ENCODE data around the gene DGLUCY. TPM values are rescaled to one million over a fixed set of nuclear protein-coding genes. Genes with fewer than 3 reads are reported as not detected.

The DGLUCY gene
- total and polyA plus RNA-seq, 7 experiments from 2014 or later = 31.1 to 108 (median 87.8) TPM

GRCh38 chr14:91143862-91144261 is 30.0 kb downstream of the DGLUCY start:
- H3K4me3 ChIP-seq (ENCODE audit: low read length) = no peak overlapping the region
- H3K36me3 Mint-ChIP-seq = peaks cover 5 to 55% (median 10%) of the 10 kb centered on the region in 5 donors
- no peak overlapping the region for H3K27ac ChIP-seq (ENCODE audit: low read depth, low read length)
- ATAC-seq (no peak), DNase-seq (no peak)
- H3K27me3 Mint-ChIP-seq = no peaks in the 10 kb centered on the region
- H3K4me3 Mint-ChIP-seq = peak overlapping the region in 1 of 10 donors; percentile 8
- CTCF ChIA-PET = no interaction called here
- H3K9me3 Mint-ChIP-seq = no peaks in the 10 kb centered on the region
- peaks cover 13 to 79% (median 38%) of the 10 kb centered on the region in 7 donors for H3K4me1 Mint-ChIP-seq
- peaks cover 0 to 28% (median 0%) of the 10 kb centered on the region in 3 experiments for H3K36me3 ChIP-seq (ENCODE audit: control insufficient read depth in 2 of 3, insufficient read depth in 3 of 3, low read length in 3 of 3)
- H3K9me3 ChIP-seq (ENCODE audit: control insufficient read depth in 2 of 3, low read length in 3 of 3) = no peaks in the 10 kb centered on the region
- POLR2A ChIA-PET = no interaction called here
- H3K4me1 ChIP-seq (ENCODE audit: control insufficient read depth in 2 of 2, insufficient read depth in 2 of 2, low read length in 2 of 2) = peaks cover 5 to 13% of the 10 kb centered on the region in 2 donors
- no peaks in the 10 kb centered on the region for H3K27me3 ChIP-seq (ENCODE audit: control insufficient read depth in 2 of 2, insufficient read depth in 2 of 2, low read length in 2 of 2)
- peak overlapping the region in 5 of 9 donors; percentile 13 to 63 (median 42) for H3K27ac Mint-ChIP-seq
- intact Hi-C loops (cut with micrococcal nuclease) = loop anchor here in 1 of 2 donors (10.0 kb wide), 1 partner anchor 239 kb away; no protein-coding TSS in a partner anchor

GRCh38 chr14:91144425-91145145 is 30.7 kb downstream of the DGLUCY start:
- Histone ChIP-seq H3K27ac (ENCODE audit: low read depth, low read length) (no peak overlapping the region), H3K27me3 (ENCODE audit: control insufficient read depth in 2 of 2, insufficient read depth in 2 of 2, low read length in 2 of 2) (no peaks in the 10 kb centered on the region), H3K36me3 (ENCODE audit: control insufficient read depth in 2 of 3, insufficient read depth in 3 of 3, low read length in 3 of 3) (peaks cover 0 to 28% (median 0%) of the 10 kb centered on the region in 3 experiments), H3K4me3 (ENCODE audit: low read length) (no peak overlapping the region), H3K4me1 (ENCODE audit: control insufficient read depth in 2 of 2, insufficient read depth in 2 of 2, low read length in 2 of 2) (peaks cover 5 to 10% of the 10 kb centered on the region in 2 donors), H3K9me3 (ENCODE audit: control insufficient read depth in 2 of 3, low read length in 3 of 3) (no peaks in the 10 kb centered on the region)
- Mint-ChIP-seq H3K4me1 (peaks cover 13 to 72% (median 37%) of the 10 kb centered on the region in 7 donors), H3K27ac (peak overlapping the region in 4 of 9 donors; percentile 24 to 63 (median 47)), H3K9me3 (no peaks in the 10 kb centered on the region), H3K4me3 (no peak overlapping the region), H3K27me3 (no peaks in the 10 kb centered on the region), H3K36me3 (peaks cover 5 to 56% (median 10%) of the 10 kb centered on the region in 5 donors)
- ATAC-seq (no peak), DNase-seq (no peak)
- POLR2A ChIA-PET = interaction anchor here (0.8 kb wide), 1 partner anchor 66 kb away, joined by 3 read pairs; no protein-coding TSS in a partner anchor
- CTCF ChIA-PET = no interaction called here
- intact Hi-C loops (cut with micrococcal nuclease) = loop anchor here in 1 of 2 donors (10.0 kb wide), 1 partner anchor 240 kb away; no protein-coding TSS in a partner anchor

GRCh38 chr14:91145391-91146160 is 31.7 kb downstream of the DGLUCY start:
- H3K27me3 ChIP-seq (ENCODE audit: control insufficient read depth in 2 of 2, insufficient read depth in 2 of 2, low read length in 2 of 2) = no peaks in the 10 kb centered on the region
- ATAC-seq (no peak), DNase-seq (no peak)
- Mint-ChIP-seq H3K4me1 (peaks cover 5 to 63% (median 30%) of the 10 kb centered on the region in 7 donors), H3K27ac (peak overlapping the region in 2 of 9 donors; percentile 19 to 42), H3K36me3 (peaks cover 5 to 56% (median 10%) of the 10 kb centered on the region in 5 donors), H3K4me3 (no peak overlapping the region), H3K27me3 (no peaks in the 10 kb centered on the region), H3K9me3 (no peaks in the 10 kb centered on the region)
- H3K4me1 ChIP-seq (ENCODE audit: control insufficient read depth in 2 of 2, insufficient read depth in 2 of 2, low read length in 2 of 2) = peaks cover 5 to 10% of the 10 kb centered on the region in 2 donors
- H3K9me3 ChIP-seq (ENCODE audit: control insufficient read depth in 2 of 3, low read length in 3 of 3) = no peaks in the 10 kb centered on the region
- H3K36me3 ChIP-seq (ENCODE audit: control insufficient read depth in 2 of 3, insufficient read depth in 3 of 3, low read length in 3 of 3) = peaks cover 0 to 28% (median 0%) of the 10 kb centered on the region in 3 experiments
- POLR2A ChIA-PET = no interaction called here
- H3K4me3 ChIP-seq (ENCODE audit: low read length) = no peak overlapping the region
- intact Hi-C loops (cut with micrococcal nuclease) = loop anchor here in 1 of 2 donors (10.0 kb wide), 1 partner anchor 241 kb away; no protein-coding TSS in a partner anchor
- CTCF ChIA-PET = interaction anchor here (1.3 to 1.5 kb wide), 2 partner anchors 28 to 85 kb away, joined by 3 to 8 read pairs; partner anchors contain the start of gene RPS6KA5
- H3K27ac ChIP-seq (ENCODE audit: low read depth, low read length) = no peak overlapping the region

- peaks cover 5 to 55% (median 14%) of the 10 kb centered on the region in 5 donors for H3K36me3 Mint-ChIP-seq
- Histone ChIP-seq H3K4me3 (ENCODE audit: low read length) (no peak overlapping the region), H3K36me3 (ENCODE audit: control insufficient read depth in 2 of 3, insufficient read depth in 3 of 3, low read length in 3 of 3) (peaks cover 0 to 28% (median 0%) of the 10 kb centered on the region in 3 experiments), H3K9me3 (ENCODE audit: control insufficient read depth in 2 of 3, low read length in 3 of 3) (no peaks in the 10 kb centered on the region), H3K4me1 (ENCODE audit: control insufficient read depth in 2 of 2, insufficient read depth in 2 of 2, low read length in 2 of 2) (peaks cover 5 to 10% of the 10 kb centered on the region in 2 donors), H3K27me3 (ENCODE audit: control insufficient read depth in 2 of 2, insufficient read depth in 2 of 2, low read length in 2 of 2) (no peaks in the 10 kb centered on the region), H3K27ac (ENCODE audit: low read depth, low read length) (no peak overlapping the region)
- POLR2A ChIA-PET = interaction anchor here (1.1 kb wide), 1 partner anchor 86 kb away, joined by 3 read pairs; the partner anchor contains the start of gene RPS6KA5
- ATAC-seq (no peak), DNase-seq (no peak)
- no peaks in the 10 kb centered on the region for H3K9me3 Mint-ChIP-seq
- H3K27me3 Mint-ChIP-seq = no peaks in the 10 kb centered on the region
- CTCF ChIA-PET = interaction anchor here (1.3 to 1.5 kb wide), 3 partner anchors 27 to 86 kb away, joined by 3 to 8 read pairs (median 8); partner anchors contain the start of gene RPS6KA5
- H3K4me1 Mint-ChIP-seq = peaks cover 5 to 57% (median 28%) of the 10 kb centered on the region in 7 donors
- no peak overlapping the region for H3K4me3 Mint-ChIP-seq
- intact Hi-C loops (cut with micrococcal nuclease) = loop anchor here in 1 of 2 donors (10.0 kb wide), 1 partner anchor 242 kb away; no protein-coding TSS in a partner anchor
- H3K27ac Mint-ChIP-seq = peak overlapping the region in 1 of 9 donors; percentile 4
These were observed 32.8 kb downstream of the DGLUCY start for GRCh38 chr14:91146661-91147060.

- no peaks in the 10 kb centered on the region for H3K27me3 Mint-ChIP-seq
- intact Hi-C loops (cut with micrococcal nuclease) = loop anchor here in 1 of 2 donors (10.0 kb wide), 1 partner anchor 245 kb away; no protein-coding TSS in a partner anchor
- peaks cover 0 to 35% (median 4%) of the 10 kb centered on the region in 7 donors for H3K4me1 Mint-ChIP-seq
- ATAC-seq (no peak), DNase-seq (no peak)
- Histone ChIP-seq H3K9me3 (ENCODE audit: control insufficient read depth in 2 of 3, low read length in 3 of 3) (no peaks in the 10 kb centered on the region), H3K27me3 (ENCODE audit: control insufficient read depth in 2 of 2, insufficient read depth in 2 of 2, low read length in 2 of 2) (no peaks in the 10 kb centered on the region), H3K4me1 (ENCODE audit: control insufficient read depth in 2 of 2, insufficient read depth in 2 of 2, low read length in 2 of 2) (peaks cover 0 to 5% of the 10 kb centered on the region in 2 donors), H3K27ac (ENCODE audit: low read depth, low read length) (no peak overlapping the region), H3K4me3 (ENCODE audit: low read length) (no peak overlapping the region), H3K36me3 (ENCODE audit: control insufficient read depth in 2 of 3, insufficient read depth in 3 of 3, low read length in 3 of 3) (peaks cover 0 to 30% (median 0%) of the 10 kb centered on the region in 3 experiments)
- peaks cover 4 to 43% (median 20%) of the 10 kb centered on the region in 5 donors for H3K36me3 Mint-ChIP-seq
- no peak overlapping the region for H3K4me3 Mint-ChIP-seq
- no peaks in the 10 kb centered on the region for H3K9me3 Mint-ChIP-seq
- CTCF ChIA-PET = interaction anchor here (0.6 kb wide), 1 partner anchor 50 kb away, joined by 3 read pairs; no protein-coding TSS in a partner anchor
- H3K27ac Mint-ChIP-seq = no peak overlapping the region
- POLR2A ChIA-PET = interaction anchor here (0.6 kb wide), 1 partner anchor 88 kb away, joined by 3 read pairs; no protein-coding TSS in a partner anchor
These were observed 35.6 kb downstream of the DGLUCY start for GRCh38 chr14:91149462-91149861.

- ATAC-seq = no peak
- H3K36me3 Mint-ChIP-seq = peaks cover 0 to 44% (median 17%) of the 10 kb centered on the region in 5 donors
- no peak for DNase-seq
- no peak overlapping the region for H3K4me3 ChIP-seq (ENCODE audit: low read length)
- intact Hi-C loops (cut with micrococcal nuclease) = no loop called here
- no peaks in the 10 kb centered on the region for H3K9me3 ChIP-seq (ENCODE audit: control insufficient read depth in 2 of 3, low read length in 3 of 3)
- H3K4me3 Mint-ChIP-seq = no peak overlapping the region
- H3K27ac Mint-ChIP-seq = peak overlapping the region in 3 of 9 donors; percentile 12 to 33 (median 28)
- POLR2A ChIA-PET = no interaction called here
- H3K4me1 Mint-ChIP-seq = peaks cover 0 to 19% (median 8%) of the 10 kb centered on the region in 7 donors
- H3K36me3 ChIP-seq (ENCODE audit: control insufficient read depth in 2 of 3, insufficient read depth in 3 of 3, low read length in 3 of 3) = peaks cover 0 to 16% (median 0%) of the 10 kb centered on the region in 3 experiments
- CTCF ChIA-PET = no interaction called here
- H3K27me3 ChIP-seq (ENCODE audit: control insufficient read depth in 2 of 2, insufficient read depth in 2 of 2, low read length in 2 of 2) = no peaks in the 10 kb centered on the region
- H3K9me3 Mint-ChIP-seq = no peaks in the 10 kb centered on the region
- H3K27ac ChIP-seq (ENCODE audit: low read depth, low read length) = no peak overlapping the region
- no peaks in the 10 kb centered on the region for H3K27me3 Mint-ChIP-seq
- peaks cover 0 to 5% of the 10 kb centered on the region in 2 donors for H3K4me1 ChIP-seq (ENCODE audit: control insufficient read depth in 2 of 2, insufficient read depth in 2 of 2, low read length in 2 of 2)
These were observed 38.6 kb downstream of the DGLUCY start for GRCh38 chr14:91152499-91152898.

Data from naive thymus-derived CD4-positive, alpha-beta T cell (primary cell).